Trophoblast cell (in vitro differentiated cells and primary cell): Measurements from ENCODE around the gene AP3S1.
"Not testable (repeated sequence)": the region's sequence is repeated elsewhere in the genome, so short reads cannot be mapped to it uniquely, and the experiment has no call there.

Source experiments
- DNase-seq, 2 donors: peaks; one replicate each; pipeline ENCODE4 v3.0.0-alpha.2; 2016
- H2AFZ ChIP-seq: 2 replicates; pipeline ENCODE4 v1.6.1; 2013; ENCODE audit warnings: low read length, moderate library complexity, mild to moderate bottlenecking; ENCODE audit not compliant: insufficient read depth, poor library complexity
- H2AK5ac ChIP-seq: 2 replicates; pipeline ENCODE4 v1.6.1; 2013; ENCODE audit warnings: mild to moderate bottlenecking, low read length
- H2BK120ac ChIP-seq: 2 replicates; pipeline ENCODE4 v1.6.1; 2013; ENCODE audit warnings: low read length, mild to moderate bottlenecking, moderate library complexity; ENCODE audit not compliant: insufficient read depth, poor library complexity
- H2BK12ac ChIP-seq: 2 replicates; pipeline ENCODE4 v1.6.1; 2013; ENCODE audit warnings: mild to moderate bottlenecking, low read length, moderate library complexity
- H2BK5ac ChIP-seq: 2 replicates; pipeline ENCODE4 v1.6.1; 2013; ENCODE audit warnings: low read length, low read depth, moderate library complexity, mild to moderate bottlenecking; ENCODE audit not compliant: poor library complexity
- H3K14ac ChIP-seq: 2 replicates; pipeline ENCODE4 v1.6.1; 2013; ENCODE audit warnings: mild to moderate bottlenecking, low read length
- H3K18ac ChIP-seq: 2 replicates; pipeline ENCODE4 v1.6.1; 2013; ENCODE audit warnings: mild to moderate bottlenecking, low read length
- H3K23ac ChIP-seq: 2 replicates; pipeline ENCODE4 v1.6.1; 2013; ENCODE audit warnings: low read length
- H3K27ac ChIP-seq: 2 replicates; pipeline ENCODE4 v1.5.1; 2013; ENCODE audit warnings: low read depth, mild to moderate bottlenecking, inconsistent platforms, low read length, moderate library complexity
- H3K27me3 ChIP-seq: 2 replicates; pipeline ENCODE4 v1.6.1; 2013; ENCODE audit warnings: inconsistent platforms, mild to moderate bottlenecking, low read length, moderate library complexity; ENCODE audit not compliant: insufficient read depth
- H3K36me3 ChIP-seq, 2 experiments: 1 replicate in 1 of 2; 2 replicates in 1 of 2; pipeline ENCODE4 v1.6.1; 2013; ENCODE audit warnings: low read length in 2 of 2, mild to moderate bottlenecking in 2 of 2, moderate library complexity in 1 of 2; ENCODE audit not compliant: insufficient read depth in 2 of 2, control insufficient read depth in 1 of 2
- H3K4ac ChIP-seq: 2 replicates; pipeline ENCODE4 v1.6.1; 2013; ENCODE audit warnings: low read depth, mild to moderate bottlenecking, low read length, moderate library complexity
- H3K4me1 ChIP-seq, 2 experiments: 1 replicate in 1 of 2; 2 replicates in 1 of 2; pipeline ENCODE4 v1.6.1; 2013; ENCODE audit warnings: low read length in 2 of 2, mild to moderate bottlenecking in 2 of 2, moderate library complexity in 1 of 2; ENCODE audit not compliant: insufficient read depth in 2 of 2, control insufficient read depth in 1 of 2
- H3K4me2 ChIP-seq: 2 replicates; pipeline ENCODE4 v1.6.1; 2013; ENCODE audit warnings: inconsistent platforms, mild to moderate bottlenecking, low read length, moderate library complexity
- H3K4me3 ChIP-seq: 2 replicates; pipeline ENCODE4 v1.5.1; 2013; ENCODE audit warnings: mild to moderate bottlenecking, low read depth, low read length, inconsistent platforms
- H3K79me1 ChIP-seq: one replicate; pipeline ENCODE4 v1.6.1; 2013; ENCODE audit warnings: low read length
- H3K79me2 ChIP-seq: 2 replicates; pipeline ENCODE4 v1.6.1; 2013; ENCODE audit warnings: low read length, mild to moderate bottlenecking; ENCODE audit not compliant: control insufficient read depth, insufficient read depth, poor library complexity
- H3K9ac ChIP-seq: 2 replicates; pipeline ENCODE4 v1.6.1; 2013; ENCODE audit warnings: mild to moderate bottlenecking, low read length
- H3K9me3 ChIP-seq: 2 replicates; pipeline ENCODE4 v1.6.1; 2013; ENCODE audit warnings: low read depth, mild to moderate bottlenecking, control low read depth, inconsistent platforms, low read length; ENCODE audit not compliant: insufficient read depth
- H4K12ac ChIP-seq: 2 replicates; pipeline ENCODE4 v1.6.1; 2013; ENCODE audit warnings: low read depth, mild to moderate bottlenecking, low read length, moderate library complexity
- H4K8ac ChIP-seq: 2 replicates; pipeline ENCODE4 v1.6.1; 2013; ENCODE audit warnings: low read depth, mild to moderate bottlenecking, low read length, moderate library complexity
- H4K91ac ChIP-seq: one replicate; pipeline ENCODE4 v1.6.1; 2013; ENCODE audit warnings: low read depth, mild to moderate bottlenecking, low read length, moderate library complexity
- WGBS: extraction: QIAGEN DNeasy Blood & Tissue Kit; methylation state at CpG from one replicate; pipeline ENCODE4 v1.1.7; 2013; ENCODE audit warnings: missing lambda C conversion rate; ENCODE audit not compliant: insufficient read length, insufficient coverage; ENCODE audit errors: extremely low coverage; 5-methylcytosine and 5-hydroxymethylcytosine counted together

Gene AP3S1

DNA sequence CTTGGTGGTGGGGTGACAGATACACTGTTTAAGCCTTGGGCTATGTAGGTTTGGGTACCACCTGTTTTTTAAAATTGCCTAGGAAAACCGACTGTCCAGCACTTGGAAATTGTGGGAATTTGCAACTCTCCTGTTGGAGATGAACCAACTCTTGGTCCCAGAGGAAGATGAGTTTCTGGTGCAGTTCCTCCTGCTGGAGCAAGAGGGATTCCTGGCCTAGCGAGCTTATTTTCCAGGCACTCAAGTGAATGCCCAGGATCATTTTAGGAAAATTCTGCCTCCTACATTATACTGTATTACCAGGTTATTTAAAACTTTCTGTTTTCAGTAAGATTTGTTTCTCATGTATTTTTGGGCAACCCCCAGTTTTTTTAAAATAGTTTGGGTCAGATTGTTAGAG is 33.7 kb downstream of the AP3S1 start:
- WGBS: no CpG with 5 or more reads among the region's 2 CpGs
- H3K18ac ChIP-seq: no peak overlapping the region
- H2AK5ac ChIP-seq: no peak overlapping the region
- H3K79me2 ChIP-seq: no peaks in the 10 kb centered on the region
- no peaks in the 10 kb centered on the region for H3K27me3 ChIP-seq
- no peak overlapping the region for H3K27ac ChIP-seq
- H3K4me2 ChIP-seq: no peak overlapping the region
- H3K14ac ChIP-seq: no peak overlapping the region
- no peaks in the 10 kb centered on the region for H3K4me1 ChIP-seq
- H2BK5ac ChIP-seq: no peak overlapping the region
- no peak overlapping the region for H2AFZ ChIP-seq
- no peak overlapping the region for H4K8ac ChIP-seq
- no peak overlapping the region for H2BK120ac ChIP-seq
- no peak overlapping the region for H3K4me3 ChIP-seq
- peak in 1 of 2 donors; percentile 21 for DNase-seq
- H4K12ac ChIP-seq: no peak overlapping the region
- no peak overlapping the region for H2BK12ac ChIP-seq
- H3K23ac ChIP-seq: no peak overlapping the region
- no peak overlapping the region for H3K4ac ChIP-seq
- H3K36me3 ChIP-seq: peaks cover 0 to 2% of the 10 kb centered on the region in 2 experiments
- H4K91ac ChIP-seq: no peak overlapping the region
- no peaks in the 10 kb centered on the region for H3K9me3 ChIP-seq
- H3K9ac ChIP-seq: no peak overlapping the region
- no peaks in the 10 kb centered on the region for H3K79me1 ChIP-seq

- WGBS: no CpG with 5 or more reads among the region's 5 CpGs
- H2AFZ ChIP-seq, H2BK12ac ChIP-seq, H3K27ac ChIP-seq, H3K4me1 ChIP-seq, H3K79me2 ChIP-seq, H2BK5ac ChIP-seq, H3K23ac ChIP-seq, H2AK5ac ChIP-seq, H3K4me2 ChIP-seq, H3K4ac ChIP-seq, H4K8ac ChIP-seq, H3K4me3 ChIP-seq, H3K9me3 ChIP-seq, DNase-seq, H2BK120ac ChIP-seq, H3K14ac ChIP-seq, H4K12ac ChIP-seq, H3K36me3 ChIP-seq, H3K9ac ChIP-seq, H3K79me1 ChIP-seq, H3K18ac ChIP-seq, H4K91ac ChIP-seq, H3K27me3 ChIP-seq: not testable (repeated sequence)
These were observed 35.6 kb downstream of the AP3S1 start for GRCh38 chr5:115877342-115877741.

DNA sequence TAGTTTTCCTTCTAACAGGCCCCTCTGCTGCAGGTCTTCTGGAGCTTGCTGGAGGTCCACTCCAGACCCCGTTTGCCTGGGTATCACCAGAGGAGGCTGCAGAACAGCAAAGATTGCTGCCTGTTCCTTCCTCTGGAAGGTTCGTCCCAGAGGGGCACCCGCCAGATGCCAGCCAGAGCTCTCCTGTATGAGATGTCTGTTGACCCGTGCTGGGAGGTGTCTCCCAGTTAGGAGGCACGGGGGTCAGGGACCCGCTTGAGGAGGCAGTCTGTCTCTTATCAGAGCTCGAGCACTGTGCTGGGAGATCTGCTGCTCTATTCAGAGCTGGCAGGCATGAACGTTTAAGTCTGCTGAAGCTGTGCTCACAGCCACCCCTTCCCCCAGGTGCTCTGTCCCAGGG is 40.7 kb downstream of the AP3S1 start:
- not testable (repeated sequence) for H3K9me3 ChIP-seq, H3K23ac ChIP-seq, H3K36me3 ChIP-seq, H4K91ac ChIP-seq, H3K4me3 ChIP-seq, H3K4ac ChIP-seq, H3K27ac ChIP-seq, H2AFZ ChIP-seq, H3K14ac ChIP-seq, H3K79me1 ChIP-seq, H2BK5ac ChIP-seq, H3K18ac ChIP-seq, H3K27me3 ChIP-seq, DNase-seq, H2BK120ac ChIP-seq, H3K9ac ChIP-seq, H4K12ac ChIP-seq, H3K4me2 ChIP-seq, H3K79me2 ChIP-seq, H2AK5ac ChIP-seq, H2BK12ac ChIP-seq, H3K4me1 ChIP-seq, H4K8ac ChIP-seq
- WGBS: no CpG with 5 or more reads among the region's 8 CpGs

DNA sequence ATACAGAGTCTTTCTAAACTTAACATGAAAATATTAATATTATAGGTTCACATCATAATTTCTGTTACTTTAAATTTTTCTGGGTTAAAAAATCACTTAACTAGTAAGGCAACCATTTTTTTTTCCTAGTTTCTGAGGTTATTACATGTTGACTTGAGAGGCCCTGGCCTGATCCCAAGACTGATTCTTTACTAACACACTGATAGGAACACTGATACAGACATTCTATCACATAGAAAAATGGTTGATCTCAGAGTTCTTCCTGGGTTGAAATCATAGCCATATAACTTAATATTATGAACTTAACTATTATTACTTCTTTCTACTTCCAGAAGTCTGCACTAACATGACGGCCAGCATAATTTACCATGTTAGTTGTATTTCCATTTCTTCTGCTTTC is 43.0 kb downstream of the AP3S1 start:
- Histone ChIP-seq H3K4me3 (no peak overlapping the region), H3K79me1 (no peaks in the 10 kb centered on the region), H3K79me2 (no peaks in the 10 kb centered on the region), H3K36me3 (peaks cover 2 to 6% of the 10 kb centered on the region in 2 experiments), H3K18ac (no peak overlapping the region), H4K91ac (no peak overlapping the region), H3K14ac (no peak overlapping the region), H3K23ac (no peak overlapping the region), H3K27ac (no peak overlapping the region), H3K9me3 (peaks cover 2% of the 10 kb centered on the region), H2BK5ac (no peak overlapping the region), H2BK120ac (no peak overlapping the region), H3K27me3 (no peaks in the 10 kb centered on the region), H2AK5ac (no peak overlapping the region), H2BK12ac (no peak overlapping the region), H3K4me2 (no peak overlapping the region), H4K8ac (no peak overlapping the region), H4K12ac (no peak overlapping the region), H2AFZ (no peak overlapping the region), H3K4me1 (no peaks in the 10 kb centered on the region), H3K4ac (no peak overlapping the region), H3K9ac (no peak overlapping the region)
- no CpG with 5 or more reads among the region's 1 CpG for WGBS
- DNase-seq: no peak
